HepG2 (cell line): ENCODE results near the gene WHAMM. TPM values are rescaled to one million over a fixed set of nuclear protein-coding genes. Genes with fewer than 3 reads are reported as not detected.

ENCODE experiments used
- ATAC-seq: fragments of 200-7000 bp; cut with Tn5 transposase; 3 replicates; pipeline ENCODE4 v1.9.1; 2020; ENCODE audit warnings: mild to moderate bottlenecking, moderate library complexity
- BruUV-seq: library from RNA; stranded (reverse); fragments of 400-500 nt; replicated peaks from 2 replicates; lab custom pipeline; 2021; lab: Mats Ljungman, UMichigan
- CTCF ChIA-PET: fragments of 300-600 bp; formaldehyde crosslinking; extraction: SDS; loops from one replicate; lab custom pipeline; 2021; ENCODE audit warnings: low total read pairs, inconsistent platforms, low intra/inter-chr PET ratio; lab: Yijun Ruan, JAX
- POLR2A ChIA-PET: fragments of 350-600 bp; sonication (Branson Sonifier 250); formaldehyde crosslinking; loops from one replicate; lab custom pipeline; 2020; ENCODE audit warnings: antibody characterized with exemption, inconsistent platforms; lab: Yijun Ruan, JAX
- DNase-seq: peaks from one replicate; pipeline ENCODE4 v3.0.0-alpha.2; 2015; ENCODE audit warnings: low spot score
- FAIRE-seq: peaks from 3 replicates; lab custom pipeline; 2011; peaks lifted over from hg19 to GRCh38; lab: Jason Lieb, UNC
- H2AFZ ChIP-seq: one replicate; pipeline ENCODE4 v1.6.1; 2011; ENCODE audit warnings: low read length, inconsistent platforms
- H3K27ac ChIP-seq: fragments of 300-600 bp; 3 replicates; pipeline ENCODE4 v1.8.0; 2011; ENCODE audit warnings: mixed run types, mild to moderate bottlenecking, mixed read lengths, low read length, inconsistent platforms; ENCODE audit not compliant: insufficient read depth; ENCODE audit errors: extremely low read length
- H3K27me3 ChIP-seq, 2 experiments: fragments of 200-600 bp in 1 of 2; 2 replicates in 1 of 2; 3 replicates in 1 of 2; pipeline versions ENCODE4 v1.6.0 to v1.8.0; 2011; ENCODE audit warnings: low read length in 2 of 2, mild to moderate bottlenecking in 2 of 2, moderate library complexity in 2 of 2, inconsistent platforms in 1 of 2; ENCODE audit not compliant: insufficient read depth in 2 of 2, control insufficient read depth in 1 of 2
- H3K36me3 ChIP-seq, 2 experiments: fragments of 200-600 bp in 1 of 2; replicated peaks in 1 of 2; 2 replicates in 1 of 2; 3 replicates in 1 of 2; pipeline versions ENCODE4 v1.5.1 to v1.8.0; 2011; ENCODE audit warnings: low read length in 2 of 2, inconsistent platforms in 1 of 2; ENCODE audit not compliant: insufficient read depth in 2 of 2, control insufficient read depth in 1 of 2
- H3K4me1 ChIP-seq: 2 replicates; pipeline ENCODE4 v1.5.1; 2012; ENCODE audit warnings: low read length, inconsistent platforms; ENCODE audit not compliant: insufficient read depth
- H3K4me2 ChIP-seq: 2 replicates; pipeline ENCODE4 v1.6.0; 2011; ENCODE audit warnings: low read depth, low read length, inconsistent platforms
- H3K4me3 ChIP-seq, 3 experiments: fragments of 200-600 bp in 1 of 3; sonication (generic), shearing (Covaris generic) in 1 of 3; replicated peaks in 1 of 3; 2 replicates each; pipeline ENCODE4 v1.5.1; 2011 to 2016; ENCODE audit warnings: low read length in 3 of 3, inconsistent platforms in 2 of 3, low read depth in 2 of 3, mild to moderate bottlenecking in 2 of 3, control low read depth in 1 of 3, mixed read lengths in 1 of 3; ENCODE audit not compliant: insufficient read depth in 1 of 3
- H3K79me2 ChIP-seq: one replicate; pipeline ENCODE4 v1.6.1; 2011; ENCODE audit warnings: low read length, inconsistent platforms; ENCODE audit not compliant: insufficient read depth
- H3K9ac ChIP-seq: 2 replicates; pipeline ENCODE4 v1.6.0; 2011; ENCODE audit warnings: mild to moderate bottlenecking, low read depth, low read length, inconsistent platforms; ENCODE audit not compliant: insufficient read depth
- H3K9me3 ChIP-seq: 2 replicates; pipeline ENCODE4 v1.5.1; 2012; ENCODE audit warnings: mild to moderate bottlenecking, low read length
- H4K20me1 ChIP-seq: 2 replicates; pipeline ENCODE4 v1.6.0; 2011; ENCODE audit warnings: inconsistent platforms, mild to moderate bottlenecking, low read length, moderate library complexity; ENCODE audit not compliant: insufficient read depth
- HNRNPL ChIP-seq: fragments of 200-400 bp; formaldehyde crosslinking; IDR thresholded peaks from 2 replicates; pipeline ENCODE4 v1.6.1; 2017; ENCODE audit warnings: mild to moderate bottlenecking, low read depth, low read length
- MAF1 ChIP-seq: sonication (generic); formaldehyde crosslinking; IDR thresholded peaks from 2 replicates; pipeline ENCODE4 v1.5.0; 2020; ENCODE audit warnings: missing genetic modification reagents, borderline replicate concordance
- NRL ChIP-seq: sonication (generic); formaldehyde crosslinking; IDR thresholded peaks from 2 replicates; pipeline ENCODE4 v1.5.0; 2020; ENCODE audit warnings: missing genetic modification reagents, mild to moderate bottlenecking, moderate library complexity, borderline replicate concordance
- RAD51 ChIP-seq: fragments of 450-650 bp; IDR thresholded peaks from 2 replicates; pipeline ENCODE4 v1.6.1; 2016; ENCODE audit warnings: borderline replicate concordance
- RCOR2 ChIP-seq: IDR thresholded peaks from 2 replicates; pipeline ENCODE4 v1.6.1; 2016; ENCODE audit warnings: missing biosample characterization, missing genetic modification reagents
- SETDB1 ChIP-seq: sonication (generic); formaldehyde crosslinking; IDR thresholded peaks from 2 replicates; pipeline ENCODE4 v1.5.1; 2020; ENCODE audit warnings: missing genetic modification reagents, mild to moderate bottlenecking, borderline replicate concordance
- SRY ChIP-seq: sonication (generic); formaldehyde crosslinking; IDR thresholded peaks from 2 replicates; pipeline ENCODE4 v1.8.0; 2022; ENCODE audit warnings: mild to moderate bottlenecking, missing genetic modification reagents
- SUZ12 ChIP-seq: fragments of 150-350 bp; IDR thresholded peaks from 2 replicates; pipeline ENCODE4 v1.6.1; 2014; ENCODE audit warnings: low read depth, low read length
- TARDBP ChIP-seq: sonication (generic); formaldehyde crosslinking; IDR thresholded peaks from 2 replicates; pipeline ENCODE4 v1.8.0; 2022; ENCODE audit warnings: mild to moderate bottlenecking, missing genetic modification reagents
- TGIF2 ChIP-seq: IDR thresholded peaks from 2 replicates; pipeline ENCODE4 v1.6.1; 2016; ENCODE audit warnings: control low read depth, missing compliant biosample characterization
- ZNF20 ChIP-seq: sonication (generic); formaldehyde crosslinking; IDR thresholded peaks from 2 replicates; pipeline ENCODE4 v1.4.0; 2020; ENCODE audit warnings: mild to moderate bottlenecking, moderate library complexity, missing genetic modification reagents
- WGBS: methylation state at CpG from one replicate; pipeline ENCODE4 v1.1.6; 2017; ENCODE audit warnings: low lambda C conversion rate; 5-methylcytosine and 5-hydroxymethylcytosine counted together
- in situ Hi-C: cut with HindIII; loops from 2 replicates; pipeline ENCODE4 v1.10.0; 2017; ENCODE audit warnings: low pct_unique_long_range_greater_than_20kb; ENCODE audit not compliant: extremely low pct_ligation_motif_present
- intact Hi-C: fragments of 100-400 bp; cut with micrococcal nuclease; formaldehyde crosslinking; loops from one replicate; pipeline ENCODE4 v1.10.0; 2022; ENCODE audit not compliant: unreplicated experiment
- polyA plus RNA-seq, 8 experiments: library from polyadenylated mRNA; depleted of rRNA in 3 of 8; stranded (reverse) in 7 of 8; unstranded in 1 of 8; fragments of >200 nt; fragmentation: Illumina TruSeq in 4 of 8; extraction: Trizol in 4 of 8; gene quantifications; 2 replicates each; pipeline versions ENCODE4 v1.2.1 to v1.2.3, GENCODE V29; 2011 to 2016; ENCODE audit warnings: low read depth in 4 of 8, missing spikeins in 1 of 8, mixed read lengths in 1 of 8; ENCODE audit not compliant: insufficient read depth in 1 of 8
- total RNA-seq, 5 experiments: library from RNA; depleted of rRNA; stranded (reverse); fragments of >200 nt; fragmentation: Illumina TruSeq; extraction: Trizol; gene quantifications; 2 replicates each; pipeline ENCODE4 v1.2.3, GENCODE V29; 2016; ENCODE audit warnings: low read depth in 1 of 5
- TF ChIP-seq, protein P1 (sequence below): sonication (generic); formaldehyde crosslinking; IDR thresholded peaks from 2 replicates; pipeline ENCODE4 v1.5.0; 2020; ENCODE audit warnings: mild to moderate bottlenecking, low read depth, missing genetic modification reagents, borderline replicate concordance
- TF ChIP-seq, protein P2 (sequence below): IDR thresholded peaks from 2 replicates; pipeline ENCODE4 v1.6.1; 2016; ENCODE audit warnings: mild to moderate bottlenecking
- TF ChIP-seq, protein P3 (sequence below): sonication (generic); formaldehyde crosslinking; IDR thresholded peaks from 2 replicates; pipeline ENCODE4 v1.5.0; 2020; ENCODE audit warnings: missing genetic modification reagents

The WHAMM gene
- total and polyA plus RNA-seq, 2 of the 13 experiments (the other 11 are each of a cell fraction or from before 2014, with no cell fraction given): 2.9 to 3.0 TPM

DNA sequence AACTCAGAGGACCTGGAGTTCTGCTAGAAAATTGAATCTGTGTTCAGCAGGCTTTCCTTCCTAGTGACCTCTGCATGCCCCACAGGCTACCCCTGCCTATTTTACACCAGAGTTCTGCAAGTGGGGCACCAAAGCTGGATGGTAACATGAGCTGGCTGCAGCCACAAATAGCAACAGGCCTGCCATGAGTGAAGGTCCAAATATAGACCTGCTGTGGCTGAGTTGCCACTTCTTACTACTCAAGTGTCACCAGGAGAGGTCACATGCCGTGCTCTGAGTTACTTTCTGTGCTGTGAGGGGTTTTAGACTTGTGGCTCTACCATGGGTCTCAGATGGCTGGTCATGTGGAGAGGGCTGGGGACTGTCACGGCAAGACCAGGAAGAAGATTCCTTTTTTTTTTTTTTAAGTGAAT, 3.4 kb upstream of the WHAMM start, which contains the start of gene FSD2:
Gene FSD2, minus strand, starts transcription at position 76 of the 413 bp plus-strand sequence. CDS start 18,679 bp downstream, outside the sequence.
- Histone ChIP-seq H3K4me1 (peaks cover 25% of the 10 kb centered on the region), H3K27me3 (no peaks in the 10 kb centered on the region; a peak in 2 of 5 replicates), H3K4me2 (no peak within 1 kb of the TSS), H2AFZ (no peak within 1 kb of the TSS), H3K9ac (no peak within 1 kb of the TSS), H3K27ac (no peak within 1 kb of the TSS), H3K79me2 (peaks cover 6% of the 10 kb centered on the region), H3K36me3 (no peaks in the 10 kb centered on the region), H3K9me3 (no peaks in the 10 kb centered on the region), H3K4me3 (no peak within 1 kb of the TSS), H4K20me1 (no peaks in the 10 kb centered on the region)
- ChIA-PET POLR2A (interaction anchor here (1.8 kb wide), 1 partner anchor 56 kb away, joined by 4 read pairs; no protein-coding TSS in a partner anchor), CTCF (no interaction called here)
- intact Hi-C loops (no loop called here), in situ Hi-C loops (no loop called here)
- 36% methylated on average over 2 of the region's 2 CpGs for WGBS
- no peak for ATAC-seq
- FAIRE-seq: no peak
- TF ChIP-seq, protein P1, sequence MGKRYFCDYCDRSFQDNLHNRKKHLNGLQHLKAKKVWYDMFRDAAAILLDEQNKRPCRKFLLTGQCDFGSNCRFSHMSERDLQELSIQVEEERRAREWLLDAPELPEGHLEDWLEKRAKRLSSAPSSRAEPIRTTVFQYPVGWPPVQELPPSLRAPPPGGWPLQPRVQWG (CRISPR knock-in tag): no peak
- TF ChIP-seq SRY: no peak
- no peak for TF ChIP-seq HNRNPL
- no peak for TF ChIP-seq NRL
- TF ChIP-seq ZNF20: no peak
- TF ChIP-seq MAF1: no peak
- TF ChIP-seq TGIF2 (CRISPR knock-in tag): no peak
- TF ChIP-seq SETDB1 (CRISPR knock-in tag): no peak
- TF ChIP-seq, protein P2, sequence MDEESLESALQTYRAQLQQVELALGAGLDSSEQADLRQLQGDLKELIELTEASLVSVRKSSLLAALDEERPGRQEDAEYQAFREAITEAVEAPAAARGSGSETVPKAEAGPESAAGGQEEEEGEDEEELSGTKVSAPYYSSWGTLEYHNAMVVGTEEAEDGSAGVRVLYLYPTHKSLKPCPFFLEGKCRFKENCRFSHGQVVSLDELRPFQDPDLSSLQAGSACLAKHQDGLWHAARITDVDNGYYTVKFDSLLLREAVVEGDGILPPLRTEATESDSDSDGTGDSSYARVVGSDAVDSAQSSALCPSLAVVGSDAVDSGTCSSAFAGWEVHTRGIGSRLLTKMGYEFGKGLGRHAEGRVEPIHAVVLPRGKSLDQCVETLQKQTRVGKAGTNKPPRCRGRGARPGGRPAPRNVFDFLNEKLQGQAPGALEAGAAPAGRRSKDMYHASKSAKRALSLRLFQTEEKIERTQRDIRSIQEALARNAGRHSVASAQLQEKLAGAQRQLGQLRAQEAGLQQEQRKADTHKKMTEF (CRISPR knock-in tag): no peak
- no peak for TF ChIP-seq RAD51
- no peak for TF ChIP-seq RCOR2 (CRISPR knock-in tag)
- TF ChIP-seq SUZ12: no peak
- TF ChIP-seq, protein P3, sequence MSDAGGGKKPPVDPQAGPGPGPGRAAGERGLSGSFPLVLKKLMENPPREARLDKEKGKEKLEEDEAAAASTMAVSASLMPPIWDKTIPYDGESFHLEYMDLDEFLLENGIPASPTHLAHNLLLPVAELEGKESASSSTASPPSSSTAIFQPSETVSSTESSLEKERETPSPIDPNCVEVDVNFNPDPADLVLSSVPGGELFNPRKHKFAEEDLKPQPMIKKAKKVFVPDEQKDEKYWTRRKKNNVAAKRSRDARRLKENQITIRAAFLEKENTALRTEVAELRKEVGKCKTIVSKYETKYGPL (CRISPR knock-in tag): no peak
- no peak for TF ChIP-seq TARDBP (CRISPR knock-in tag)
- DNase-seq: no peak
- no TSS peak for BruUV-seq
